Kidney epithelial cell (primary cell): Measurements from ENCODE around the gene CDYL. TPM values are rescaled to one million over a fixed set of nuclear protein-coding genes. Genes with fewer than 3 reads are reported as not detected.

Experiments
- DNase-seq: peaks from one replicate; pipeline ENCODE4 v3.0.0-alpha.2; 2010; ENCODE audit warnings: low read depth
- H3K27me3 ChIP-seq: 2 replicates; pipeline ENCODE4 v1.6.0; 2011; ENCODE audit warnings: low read length; ENCODE audit not compliant: control insufficient read depth, insufficient read depth
- H3K36me3 ChIP-seq: 2 replicates; pipeline ENCODE4 v1.5.1; 2011; ENCODE audit warnings: low read length; ENCODE audit not compliant: control insufficient read depth, insufficient read depth
- H3K4me3 ChIP-seq: 2 replicates; pipeline ENCODE4 v1.5.1; 2011; ENCODE audit warnings: low read depth, mild to moderate bottlenecking, control low read depth, low read length
- CTCF ChIP-seq: IDR thresholded peaks from 2 replicates; pipeline ENCODE4 v1.5.1; 2011; ENCODE audit warnings: mild to moderate bottlenecking, moderate library complexity, low read length, control low read depth, inconsistent platforms; ENCODE audit not compliant: insufficient read depth, poor library complexity, severe bottlenecking
- total RNA-seq: library from RNA; depleted of rRNA; stranded (reverse); fragments of >200 nt; gene quantifications from 2 replicates; pipeline ENCODE4 v1.2.3, GENCODE V29; 2015

The CDYL gene
- total RNA-seq, 1 donor from 2014 or later, result 46.7 TPM

GRCh38 chr6:4728926-4729325 is 47.3 kb upstream of the CDYL start:
- no peaks in the 10 kb centered on the region for H3K27me3 ChIP-seq
- H3K4me3 ChIP-seq, result no peak overlapping the region
- TF ChIP-seq CTCF, result no peak
- H3K36me3 ChIP-seq, result no peaks in the 10 kb centered on the region
- no peak for DNase-seq

GRCh38 chr6:4731996-4732395 is 44.2 kb upstream of the CDYL start:
- TF ChIP-seq CTCF, result no peak
- DNase-seq, result no peak

GRCh38 chr6:4732691-4733315 is 43.4 kb upstream of the CDYL start:
- H3K27me3 ChIP-seq, result no peaks in the 10 kb centered on the region

More at GRCh38 chr6:4731996-4732395, 44.2 kb upstream of the CDYL start:
- Histone ChIP-seq H3K4me3 (no peak overlapping the region), H3K36me3 (no peaks in the 10 kb centered on the region), H3K27me3 (no peaks in the 10 kb centered on the region)

GRCh38 chr6:4736371-4736873 is 39.8 kb upstream of the CDYL start:
- no peak for DNase-seq
- Histone ChIP-seq H3K36me3 (no peaks in the 10 kb centered on the region), H3K27me3 (no peaks in the 10 kb centered on the region), H3K4me3 (no peak overlapping the region)
- TF ChIP-seq CTCF, result no peak

More at GRCh38 chr6:4732691-4733315, 43.4 kb upstream of the CDYL start:
- H3K4me3 ChIP-seq, result no peak overlapping the region
- TF ChIP-seq CTCF, result no peak
- DNase-seq, result peak; percentile 88
- no peaks in the 10 kb centered on the region for H3K36me3 ChIP-seq

GRCh38 chr6:4740032-4740431 is 36.2 kb upstream of the CDYL start:
- no peak for TF ChIP-seq CTCF
- Histone ChIP-seq H3K36me3 (no peaks in the 10 kb centered on the region), H3K27me3 (no peaks in the 10 kb centered on the region), H3K4me3 (no peak overlapping the region)
- no peak for DNase-seq

- H3K27me3 ChIP-seq, result no peaks in the 10 kb centered on the region
- H3K36me3 ChIP-seq, result no peaks in the 10 kb centered on the region
- no peak overlapping the region for H3K4me3 ChIP-seq
- no peak for DNase-seq
- TF ChIP-seq CTCF, result no peak
Measured at GRCh38 chr6:4743062-4743461, 33.1 kb upstream of the CDYL start.
